Smooth muscle cell (in vitro differentiated cells): Measurements from ENCODE around the gene EFCAB9. TPM values are rescaled to one million over a fixed set of nuclear protein-coding genes. Genes with fewer than 3 reads are reported as not detected.

Experiments used
- DNase-seq: peaks from one replicate; lab custom pipeline; 2025; ENCODE audit not compliant: unreplicated experiment; lab: John Stamatoyannopoulos, UW
- H2AFZ ChIP-seq: fragments of 200-600 bp; sonication (generic); 2 replicates; pipeline ENCODE4 v1.6.0; 2016; ENCODE audit warnings: antibody characterized with exemption, low read depth, mild to moderate bottlenecking
- H3F3A ChIP-seq: fragments of 200-600 bp; sonication (generic); 2 replicates; pipeline ENCODE4 v1.6.0; 2017; ENCODE audit warnings: antibody characterized with exemption, low read depth
- H3K27ac ChIP-seq: fragments of 200-600 bp; sonication (generic); 2 replicates; pipeline ENCODE4 v1.5.1; 2016; ENCODE audit warnings: low read depth, mild to moderate bottlenecking
- H3K27me3 ChIP-seq: fragments of 200-600 bp; sonication (generic); 2 replicates; pipeline ENCODE4 v1.6.1; 2016; ENCODE audit warnings: low read depth, mild to moderate bottlenecking
- H3K36me3 ChIP-seq: fragments of 200-600 bp; sonication (generic); 2 replicates; pipeline ENCODE4 v1.5.1; 2016; ENCODE audit warnings: low read depth
- H3K4me1 ChIP-seq: fragments of 200-600 bp; sonication (generic); 2 replicates; pipeline ENCODE4 v1.5.1; 2016; ENCODE audit warnings: low read depth
- H3K4me2 ChIP-seq: fragments of 200-600 bp; sonication (generic); 2 replicates; pipeline ENCODE4 v1.6.0; 2016; ENCODE audit warnings: mild to moderate bottlenecking
- H3K4me3 ChIP-seq: fragments of 200-600 bp; sonication (generic); 2 replicates; pipeline ENCODE4 v1.5.1; 2016; ENCODE audit warnings: mild to moderate bottlenecking
- H3K79me2 ChIP-seq: fragments of 200-600 bp; sonication (generic); 2 replicates; pipeline ENCODE4 v1.6.0; 2016; ENCODE audit warnings: low read depth, mild to moderate bottlenecking
- H3K9ac ChIP-seq: fragments of 200-600 bp; sonication (generic); 2 replicates; pipeline ENCODE4 v1.6.0; 2016; ENCODE audit warnings: low read depth
- H3K9me3 ChIP-seq: fragments of 200-600 bp; sonication (generic); replicated peaks from 2 replicates; pipeline ENCODE4 v1.5.1; 2016; ENCODE audit warnings: low read depth
- H4K20me1 ChIP-seq: fragments of 200-600 bp; sonication (generic); 2 replicates; pipeline ENCODE4 v1.6.0; 2016; ENCODE audit warnings: low read depth
- WGBS: methylation state at CpG from one replicate; pipeline ENCODE4 v1.1.7; 2016; ENCODE audit warnings: low lambda C conversion rate; 5-methylcytosine and 5-hydroxymethylcytosine counted together
- polyA plus RNA-seq: library from polyadenylated mRNA; unstranded; fragments of >200 nt; fragmentation: Nextera tagmentation; extraction: Ambion mirVana; gene quantifications from 2 replicates; pipeline ENCODE4 v1.2.1, GENCODE V29; 2016
- total RNA-seq: library from RNA; depleted of rRNA; stranded (reverse); fragments of >200 nt; gene quantifications from 2 replicates; pipeline ENCODE4 v1.2.3, GENCODE V29; 2014
- TF ChIP-seq, protein P1 (sequence below): fragments of 200-600 bp; sonication (generic); IDR thresholded peaks from 2 replicates; pipeline ENCODE4 v1.5.1; 2017; ENCODE audit warnings: borderline replicate concordance, mild to moderate bottlenecking, antibody characterized with exemption; ENCODE audit not compliant: insufficient read depth, poor library complexity, severe bottlenecking

Gene EFCAB9
- total and polyA plus RNA-seq, 2 experiments from 2014 or later, result not detected

DNA sequence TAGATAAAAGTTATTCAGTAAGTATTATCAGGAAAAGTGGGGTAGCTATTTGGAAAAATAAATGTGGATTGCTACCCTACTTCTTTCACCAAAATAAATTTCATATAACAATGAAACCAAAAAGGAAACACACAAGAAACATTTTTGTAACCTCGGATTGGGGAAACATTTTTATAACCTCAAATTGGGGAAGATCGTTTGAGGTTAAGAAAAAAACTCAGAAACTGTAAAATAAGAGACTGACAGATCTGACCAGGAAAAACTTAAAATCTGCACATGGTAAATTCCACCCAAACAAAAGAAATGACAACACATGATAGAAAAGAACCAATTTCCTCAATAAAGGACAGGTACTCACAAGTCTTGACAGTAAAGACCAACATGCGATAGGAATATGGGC lies 13.5 kb downstream of the EFCAB9 start:
- TF ChIP-seq, protein P1, sequence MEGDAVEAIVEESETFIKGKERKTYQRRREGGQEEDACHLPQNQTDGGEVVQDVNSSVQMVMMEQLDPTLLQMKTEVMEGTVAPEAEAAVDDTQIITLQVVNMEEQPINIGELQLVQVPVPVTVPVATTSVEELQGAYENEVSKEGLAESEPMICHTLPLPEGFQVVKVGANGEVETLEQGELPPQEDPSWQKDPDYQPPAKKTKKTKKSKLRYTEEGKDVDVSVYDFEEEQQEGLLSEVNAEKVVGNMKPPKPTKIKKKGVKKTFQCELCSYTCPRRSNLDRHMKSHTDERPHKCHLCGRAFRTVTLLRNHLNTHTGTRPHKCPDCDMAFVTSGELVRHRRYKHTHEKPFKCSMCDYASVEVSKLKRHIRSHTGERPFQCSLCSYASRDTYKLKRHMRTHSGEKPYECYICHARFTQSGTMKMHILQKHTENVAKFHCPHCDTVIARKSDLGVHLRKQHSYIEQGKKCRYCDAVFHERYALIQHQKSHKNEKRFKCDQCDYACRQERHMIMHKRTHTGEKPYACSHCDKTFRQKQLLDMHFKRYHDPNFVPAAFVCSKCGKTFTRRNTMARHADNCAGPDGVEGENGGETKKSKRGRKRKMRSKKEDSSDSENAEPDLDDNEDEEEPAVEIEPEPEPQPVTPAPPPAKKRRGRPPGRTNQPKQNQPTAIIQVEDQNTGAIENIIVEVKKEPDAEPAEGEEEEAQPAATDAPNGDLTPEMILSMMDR, result no peak
- no peak overlapping the region for H3K4me3 ChIP-seq
- H4K20me1 ChIP-seq, result peaks cover 34% of the 10 kb centered on the region
- H2AFZ ChIP-seq, result no peak overlapping the region
- no peaks in the 10 kb centered on the region for H3K9me3 ChIP-seq
- peaks cover 5% of the 10 kb centered on the region for H3K36me3 ChIP-seq
- H3K9ac ChIP-seq, result no peak overlapping the region
- H3K27ac ChIP-seq, result no peak overlapping the region
- H3K4me1 ChIP-seq, result no peaks in the 10 kb centered on the region
- no peak overlapping the region for H3K4me2 ChIP-seq
- no peak for DNase-seq
- H3K27me3 ChIP-seq, result no peaks in the 10 kb centered on the region
- H3K79me2 ChIP-seq, result no peaks in the 10 kb centered on the region
- 100% methylated on average over 3 of the region's 3 CpGs for WGBS
- H3F3A ChIP-seq, result peaks cover 7% of the 10 kb centered on the region

DNA sequence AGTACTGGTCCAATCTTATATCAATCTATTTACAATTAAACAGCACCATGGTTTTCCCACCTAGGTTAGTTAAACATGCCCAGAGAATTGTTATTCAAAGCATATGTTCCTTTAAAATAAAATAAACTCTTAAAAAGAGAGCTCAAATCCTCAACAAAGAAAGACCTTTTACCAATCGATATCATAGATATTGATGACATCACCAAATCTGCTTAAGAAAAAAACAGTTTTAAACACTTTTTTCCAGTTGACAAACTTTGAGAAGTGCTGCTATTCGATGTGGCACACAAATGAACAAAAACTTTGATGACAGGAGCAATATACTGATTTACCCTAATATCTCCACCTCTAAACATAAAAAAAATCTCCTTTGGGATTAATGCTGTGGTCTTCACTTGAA lies 15.7 kb downstream of the EFCAB9 start:
- Histone ChIP-seq H3K79me2 (peaks cover 10% of the 10 kb centered on the region), H3K36me3 (peaks cover 5% of the 10 kb centered on the region), H4K20me1 (peaks cover 55% of the 10 kb centered on the region), H3K27ac (no peak overlapping the region), H3K27me3 (no peaks in the 10 kb centered on the region), H3K4me2 (no peak overlapping the region), H3K4me1 (no peaks in the 10 kb centered on the region), H3K4me3 (no peak overlapping the region), H3K9ac (no peak overlapping the region), H2AFZ (no peak overlapping the region), H3F3A (peaks cover 7% of the 10 kb centered on the region), H3K9me3 (no peaks in the 10 kb centered on the region)
- TF ChIP-seq, protein P1, result no peak
- DNase-seq, result no peak
- 99% methylated on average over 2 of the region's 2 CpGs for WGBS

DNA sequence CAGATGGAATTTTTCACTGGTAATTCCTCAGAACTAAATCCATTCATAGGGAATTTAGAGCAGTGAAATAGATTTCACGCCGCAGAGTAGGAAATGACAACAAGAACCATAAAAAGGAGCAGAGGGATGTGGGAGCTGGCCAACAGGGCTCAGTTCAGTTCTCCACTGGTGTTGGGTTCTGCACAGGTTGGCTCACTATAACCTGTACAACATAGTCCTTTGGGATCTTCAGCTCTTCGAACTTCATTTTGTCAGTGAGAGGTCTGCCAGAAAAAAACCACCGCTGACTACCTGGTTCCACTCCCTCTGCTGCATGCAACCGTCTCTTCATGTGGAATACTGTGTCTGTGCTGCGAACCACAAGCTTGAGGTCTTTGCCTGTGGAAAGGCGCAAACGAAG lies 17.7 kb downstream of the EFCAB9 start:
- peaks cover 74% of the 10 kb centered on the region for H4K20me1 ChIP-seq
- TF ChIP-seq, protein P1, result no peak
- H3K9me3 ChIP-seq, result no peaks in the 10 kb centered on the region
- WGBS, result 98% methylated on average over 8 of the region's 8 CpGs
- H3K4me3 ChIP-seq, result no peak overlapping the region
- H3K36me3 ChIP-seq, result peaks cover 5% of the 10 kb centered on the region
- no peaks in the 10 kb centered on the region for H3K4me1 ChIP-seq
- DNase-seq, result no peak
- H3K79me2 ChIP-seq, result peaks cover 18% of the 10 kb centered on the region
- H3K27ac ChIP-seq, result no peak overlapping the region
- H3K9ac ChIP-seq, result no peak overlapping the region
- H2AFZ ChIP-seq, result no peak overlapping the region
- no peaks in the 10 kb centered on the region for H3K27me3 ChIP-seq
- H3K4me2 ChIP-seq, result no peak overlapping the region
- peaks cover 7% of the 10 kb centered on the region for H3F3A ChIP-seq

DNA sequence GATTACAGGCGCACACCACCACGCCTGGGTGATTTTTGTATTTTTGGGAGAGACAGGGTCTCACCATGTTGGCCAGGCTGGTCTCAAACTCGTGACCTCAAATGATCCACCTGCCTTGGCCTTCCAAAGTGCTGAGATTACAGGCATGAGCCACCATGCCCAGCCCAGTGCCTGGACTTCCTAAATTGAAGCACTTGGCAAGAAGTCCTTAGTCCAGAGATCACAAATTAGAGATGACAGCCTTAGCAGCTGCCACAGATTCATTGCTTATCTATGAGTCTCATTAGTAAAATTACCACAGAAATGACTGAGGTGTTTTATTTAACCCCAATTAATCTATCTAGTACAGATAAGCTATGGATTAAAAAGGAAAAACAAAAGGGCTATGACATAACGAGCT lies 19.2 kb downstream of the EFCAB9 start:
- Histone ChIP-seq H3K27ac (no peak overlapping the region), H2AFZ (no peak overlapping the region), H3K4me3 (no peak overlapping the region), H4K20me1 (peaks cover 70% of the 10 kb centered on the region), H3K79me2 (peaks cover 31% of the 10 kb centered on the region), H3K36me3 (peaks cover 5% of the 10 kb centered on the region), H3K27me3 (no peaks in the 10 kb centered on the region), H3K9me3 (no peaks in the 10 kb centered on the region), H3K9ac (no peak overlapping the region), H3F3A (peaks cover 2% of the 10 kb centered on the region), H3K4me2 (no peak overlapping the region), H3K4me1 (no peaks in the 10 kb centered on the region)
- WGBS, result over 99% methylated on average over 4 of the region's 4 CpGs
- TF ChIP-seq, protein P1, result no peak
- no peak for DNase-seq
